Measurements from ENCODE around the gene ZFHX2.
"Not testable (repeated sequence)": the region's sequence is repeated elsewhere in the genome, so short reads cannot be mapped to it uniquely, and the experiment has no call there.

ZFHX2 gene

DNA sequence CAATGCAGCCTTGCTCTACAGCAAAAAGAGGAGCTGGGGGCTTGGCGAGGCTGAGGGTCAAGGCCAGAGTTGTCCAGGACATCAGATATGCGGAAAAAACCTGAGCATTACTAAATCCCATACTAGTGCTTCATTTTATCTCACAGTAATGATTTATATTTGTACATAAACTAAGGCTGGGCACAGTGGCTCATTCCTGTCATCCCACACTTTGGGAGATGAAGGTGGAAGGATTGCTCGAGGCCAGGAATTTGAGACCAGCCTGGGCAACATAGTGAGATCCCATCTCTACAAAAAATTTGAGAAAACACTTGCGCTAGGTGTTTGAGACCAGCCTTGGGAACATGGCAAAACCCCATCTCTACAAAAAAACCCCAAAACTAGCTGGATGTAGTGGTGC, 38.6 kb upstream of the ZFHX2 start:
- Histone ChIP-seq H3K4me1 (ENCODE audit: insufficient read depth, low read length) (peaks cover 5% of the 10 kb centered on the region; the same call in 1 of the 2 replicates), H3K4me3 (ENCODE audit: low read depth in 1 of 2, low read length in 2 of 2) (no peak overlapping the region), H3K9ac (ENCODE audit: low read depth, low read length) (no peak overlapping the region), H3K36me3 (ENCODE audit: insufficient read depth, low read length) (no peaks in the 10 kb centered on the region), H2AFZ (ENCODE audit: low read depth, low read length) (no peak overlapping the region), H3K79me2 (ENCODE audit: insufficient read depth, low read length) (no peaks in the 10 kb centered on the region), H3K27me3 (ENCODE audit: insufficient read depth, low read length, poor library complexity) (no peaks in the 10 kb centered on the region), H4K20me1 (ENCODE audit: insufficient read depth, low read length) (no peaks in the 10 kb centered on the region), H3K9me3 (ENCODE audit: insufficient read depth, low read length, severe bottlenecking) (no peaks in the 10 kb centered on the region), H3K27ac (ENCODE audit: low read length) (no peak overlapping the region), H3K4me2 (ENCODE audit: insufficient read depth, low read length) (no peak overlapping the region)
- no peak for ATAC-seq (ENCODE audit: insufficient read depth, low read depth)
- DNase-seq, result no peak
- no peak for TF ChIP-seq EZH2 (IDR thresholded peaks at IDR 0.05; ENCODE audit: borderline replicate concordance, low read depth, low read length, severe bottlenecking)

DNA sequence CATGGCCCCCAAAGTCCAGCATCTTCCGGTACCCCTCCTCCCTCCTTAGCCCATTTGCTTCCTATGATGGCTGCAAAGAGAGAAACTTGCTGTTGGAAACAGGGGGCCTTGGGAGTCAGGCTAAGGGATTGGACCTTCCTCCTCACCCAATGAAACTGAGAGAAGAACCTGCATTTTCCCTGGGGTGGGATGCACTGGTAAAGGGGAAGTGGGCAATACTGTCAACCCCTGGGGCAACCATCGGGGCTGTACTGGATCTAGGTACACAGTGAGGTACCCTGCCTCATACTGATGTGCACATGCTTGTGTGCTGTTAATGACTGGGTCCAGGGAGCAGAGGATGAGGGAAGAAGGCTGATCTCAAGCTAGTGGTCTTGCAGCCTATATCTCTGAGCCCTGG, 38.0 kb upstream of the ZFHX2 start:
- H4K20me1 ChIP-seq (ENCODE audit: insufficient read depth, low read length), result no peaks in the 10 kb centered on the region
- no peak for DNase-seq
- no peak for ATAC-seq (ENCODE audit: insufficient read depth, low read depth)
- no peak for TF ChIP-seq EZH2 (IDR thresholded peaks at IDR 0.05; ENCODE audit: borderline replicate concordance, low read depth, low read length, severe bottlenecking)
- TF ChIP-seq, protein P1, sequence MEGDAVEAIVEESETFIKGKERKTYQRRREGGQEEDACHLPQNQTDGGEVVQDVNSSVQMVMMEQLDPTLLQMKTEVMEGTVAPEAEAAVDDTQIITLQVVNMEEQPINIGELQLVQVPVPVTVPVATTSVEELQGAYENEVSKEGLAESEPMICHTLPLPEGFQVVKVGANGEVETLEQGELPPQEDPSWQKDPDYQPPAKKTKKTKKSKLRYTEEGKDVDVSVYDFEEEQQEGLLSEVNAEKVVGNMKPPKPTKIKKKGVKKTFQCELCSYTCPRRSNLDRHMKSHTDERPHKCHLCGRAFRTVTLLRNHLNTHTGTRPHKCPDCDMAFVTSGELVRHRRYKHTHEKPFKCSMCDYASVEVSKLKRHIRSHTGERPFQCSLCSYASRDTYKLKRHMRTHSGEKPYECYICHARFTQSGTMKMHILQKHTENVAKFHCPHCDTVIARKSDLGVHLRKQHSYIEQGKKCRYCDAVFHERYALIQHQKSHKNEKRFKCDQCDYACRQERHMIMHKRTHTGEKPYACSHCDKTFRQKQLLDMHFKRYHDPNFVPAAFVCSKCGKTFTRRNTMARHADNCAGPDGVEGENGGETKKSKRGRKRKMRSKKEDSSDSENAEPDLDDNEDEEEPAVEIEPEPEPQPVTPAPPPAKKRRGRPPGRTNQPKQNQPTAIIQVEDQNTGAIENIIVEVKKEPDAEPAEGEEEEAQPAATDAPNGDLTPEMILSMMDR (IDR thresholded peaks at IDR 0.05; ENCODE audit: borderline replicate concordance, extremely low read depth, low read length, poor library complexity, severe bottlenecking), result no peak
- peaks cover 5% of the 10 kb centered on the region; the same call in 1 of the 2 replicates for H3K4me1 ChIP-seq (ENCODE audit: insufficient read depth, low read length)
- H3K27me3 ChIP-seq (ENCODE audit: insufficient read depth, low read length, poor library complexity), result no peaks in the 10 kb centered on the region
- H3K9me3 ChIP-seq (ENCODE audit: insufficient read depth, low read length, severe bottlenecking), result no peaks in the 10 kb centered on the region
- H2AFZ ChIP-seq (ENCODE audit: low read depth, low read length), result no peak overlapping the region
- no peaks in the 10 kb centered on the region for H3K36me3 ChIP-seq (ENCODE audit: insufficient read depth, low read length)
- H3K4me2 ChIP-seq (ENCODE audit: insufficient read depth, low read length), result no peak overlapping the region
- no peak overlapping the region for H3K9ac ChIP-seq (ENCODE audit: low read depth, low read length)
- no peak overlapping the region for H3K4me3 ChIP-seq (ENCODE audit: low read depth in 1 of 2, low read length in 2 of 2)
- no peaks in the 10 kb centered on the region for H3K79me2 ChIP-seq (ENCODE audit: insufficient read depth, low read length)
- H3K27ac ChIP-seq (ENCODE audit: low read length), result no peak overlapping the region

DNA sequence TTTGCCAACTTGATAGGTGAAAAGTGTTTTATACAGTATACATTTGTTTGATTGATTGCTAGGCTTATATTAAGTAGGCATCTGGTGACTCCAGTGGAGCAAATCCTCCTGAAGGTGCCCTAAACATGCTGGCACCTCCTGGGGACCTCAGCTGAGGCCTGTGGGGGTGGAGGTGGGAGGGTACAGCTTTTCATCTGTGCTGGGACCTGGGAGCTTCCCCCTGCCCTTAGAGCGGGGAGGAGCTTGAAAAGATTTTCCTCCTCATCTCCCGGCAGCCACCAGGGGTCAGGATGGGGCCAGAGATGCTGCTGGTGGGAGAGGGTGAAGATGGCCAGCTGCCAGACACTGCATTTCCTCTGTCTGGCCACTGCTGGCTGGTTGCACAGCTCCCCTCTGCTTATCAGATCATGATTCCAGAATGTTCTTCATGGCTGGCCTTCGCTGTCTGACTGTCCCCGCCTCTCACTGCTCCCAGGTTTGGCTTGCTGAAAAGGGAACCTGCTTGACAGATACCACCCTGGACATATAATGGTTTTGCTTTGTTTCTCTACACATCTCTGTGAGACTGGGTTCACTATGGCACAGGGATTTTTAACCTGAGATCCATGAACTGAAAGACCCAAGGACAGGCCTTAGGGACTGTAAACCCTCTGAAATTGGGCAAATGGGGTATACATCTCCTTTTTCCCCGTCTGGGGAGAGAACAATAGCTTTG, 37.5 kb upstream of the ZFHX2 start:
- H3K4me3 ChIP-seq (ENCODE audit: low read depth in 1 of 2, low read length in 2 of 2), result no peak overlapping the region
- H3K4me1 ChIP-seq (ENCODE audit: insufficient read depth, low read length), result peaks cover 5% of the 10 kb centered on the region; the same call in 1 of the 2 replicates
- H3K27me3 ChIP-seq (ENCODE audit: insufficient read depth, low read length, poor library complexity), result no peaks in the 10 kb centered on the region
- DNase-seq, result peak; percentile 80
- no peaks in the 10 kb centered on the region for H3K79me2 ChIP-seq (ENCODE audit: insufficient read depth, low read length)
- H3K36me3 ChIP-seq (ENCODE audit: insufficient read depth, low read length), result no peaks in the 10 kb centered on the region
- peak; percentile 98 for ATAC-seq (ENCODE audit: insufficient read depth, low read depth)
- H3K27ac ChIP-seq (ENCODE audit: low read length), result no peak overlapping the region
- no peak for TF ChIP-seq EZH2 (IDR thresholded peaks at IDR 0.05; ENCODE audit: borderline replicate concordance, low read depth, low read length, severe bottlenecking)
- TF ChIP-seq, protein P1 (IDR thresholded peaks at IDR 0.05; ENCODE audit: borderline replicate concordance, extremely low read depth, low read length, poor library complexity, severe bottlenecking), result peak; percentile 90
- no peak overlapping the region for H3K4me2 ChIP-seq (ENCODE audit: insufficient read depth, low read length)
- no peak overlapping the region for H2AFZ ChIP-seq (ENCODE audit: low read depth, low read length)
- H4K20me1 ChIP-seq (ENCODE audit: insufficient read depth, low read length), result no peaks in the 10 kb centered on the region
- H3K9ac ChIP-seq (ENCODE audit: low read depth, low read length), result no peak overlapping the region
- H3K9me3 ChIP-seq (ENCODE audit: insufficient read depth, low read length, severe bottlenecking), result no peaks in the 10 kb centered on the region

DNA sequence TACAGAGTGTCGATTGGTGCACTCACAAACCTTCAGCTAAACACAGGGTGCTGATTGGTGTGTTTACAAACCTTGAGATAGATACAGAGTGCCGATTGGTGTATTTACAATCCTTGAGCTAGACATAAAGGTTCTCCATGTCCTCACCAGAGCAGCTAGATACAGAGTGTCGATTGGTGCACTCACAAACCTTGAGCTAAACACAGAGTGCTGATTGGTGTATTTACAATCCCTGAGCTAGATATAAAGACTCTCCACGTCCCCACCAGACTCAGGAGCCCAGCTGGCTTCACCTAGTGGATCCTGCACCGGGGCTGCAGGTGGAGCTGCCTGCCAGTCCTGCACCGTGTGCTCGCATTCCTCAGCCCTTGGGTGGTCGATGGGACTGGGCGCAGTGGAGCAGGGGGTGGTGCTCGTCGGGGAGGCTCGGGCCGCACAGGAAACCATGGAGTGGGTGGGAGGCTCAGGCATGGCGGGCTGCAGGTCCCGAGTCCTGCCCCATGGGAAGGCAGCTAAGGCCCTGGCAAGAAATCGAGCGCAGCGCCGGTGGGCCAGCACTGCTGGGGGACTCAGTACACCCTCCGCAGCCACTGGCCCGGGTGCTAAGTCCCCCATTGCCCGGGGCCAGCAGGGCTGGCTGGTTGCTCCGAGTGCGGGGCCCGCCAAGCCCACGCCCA, 33.1 kb upstream of the ZFHX2 start:
- H3K9me3 ChIP-seq (ENCODE audit: insufficient read depth, low read length, severe bottlenecking); H3K27me3 ChIP-seq (ENCODE audit: insufficient read depth, low read length, poor library complexity); H4K20me1 ChIP-seq (ENCODE audit: insufficient read depth, low read length); DNase-seq; H3K79me2 ChIP-seq (ENCODE audit: insufficient read depth, low read length); H3K4me1 ChIP-seq (ENCODE audit: insufficient read depth, low read length); H3K9ac ChIP-seq (ENCODE audit: low read depth, low read length); ATAC-seq (ENCODE audit: insufficient read depth, low read depth); H3K27ac ChIP-seq (ENCODE audit: low read length); H3K36me3 ChIP-seq (ENCODE audit: insufficient read depth, low read length); H3K4me2 ChIP-seq (ENCODE audit: insufficient read depth, low read length); H2AFZ ChIP-seq (ENCODE audit: low read depth, low read length); H3K4me3 ChIP-seq (ENCODE audit: low read depth in 1 of 2, low read length in 2 of 2): not testable (repeated sequence)

DNA sequence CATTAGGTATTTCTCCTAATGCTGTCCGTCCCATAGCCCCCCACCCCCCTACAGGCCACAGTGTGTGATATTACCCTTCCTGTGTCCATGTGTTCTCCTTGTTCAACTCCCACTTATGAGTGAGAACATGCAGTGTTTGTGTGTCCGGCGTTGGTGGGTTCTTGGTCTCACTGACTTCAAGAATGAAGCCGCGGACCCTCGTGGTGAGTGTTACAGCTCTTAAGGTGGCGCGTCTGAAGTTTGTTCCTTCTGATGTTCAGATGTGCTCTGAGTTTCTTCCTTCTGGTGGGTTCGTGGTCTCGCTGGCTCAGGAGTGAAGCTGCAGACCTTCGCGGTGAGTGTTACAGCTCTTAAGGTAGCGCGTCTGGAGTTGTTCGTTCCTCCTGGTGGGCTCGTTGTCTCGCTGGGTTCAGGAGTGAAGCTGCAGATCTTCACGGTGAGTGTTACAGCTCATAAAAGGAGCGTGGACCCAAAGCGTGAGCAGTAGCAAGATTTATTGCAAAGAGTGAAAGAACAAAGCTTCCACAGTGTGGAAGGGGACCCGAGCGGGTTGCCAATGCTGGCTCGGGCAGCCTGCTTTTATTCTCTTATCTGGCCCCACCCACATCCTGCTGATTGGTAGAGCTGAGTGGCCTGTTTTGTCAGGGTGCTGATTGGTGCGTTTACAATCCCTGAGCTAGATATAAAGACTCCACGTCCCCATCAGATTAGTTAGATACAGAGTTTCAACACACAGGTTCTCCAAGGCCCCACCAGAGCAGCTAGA, 32.4 kb upstream of the ZFHX2 start:
- not testable (repeated sequence) for DNase-seq; H2AFZ ChIP-seq (ENCODE audit: low read depth, low read length); H3K36me3 ChIP-seq (ENCODE audit: insufficient read depth, low read length); H3K79me2 ChIP-seq (ENCODE audit: insufficient read depth, low read length); H3K27ac ChIP-seq (ENCODE audit: low read length); H3K9me3 ChIP-seq (ENCODE audit: insufficient read depth, low read length, severe bottlenecking); H3K9ac ChIP-seq (ENCODE audit: low read depth, low read length); H3K27me3 ChIP-seq (ENCODE audit: insufficient read depth, low read length, poor library complexity); H3K4me2 ChIP-seq (ENCODE audit: insufficient read depth, low read length); ATAC-seq (ENCODE audit: insufficient read depth, low read depth); H4K20me1 ChIP-seq (ENCODE audit: insufficient read depth, low read length); H3K4me3 ChIP-seq (ENCODE audit: low read depth in 1 of 2, low read length in 2 of 2); H3K4me1 ChIP-seq (ENCODE audit: insufficient read depth, low read length)
